HUES64 (cell line): ENCODE results near the gene RPS10.
"Not testable (repeated sequence)": the region's sequence is repeated elsewhere in the genome, so short reads cannot be mapped to it uniquely, and the experiment has no call there.

Experiments
- H3K27ac ChIP-seq: 2 replicates; pipeline ENCODE4 v1.7.0; 2013; ENCODE audit warnings: low read depth, low read length, inconsistent platforms
- H3K27me3 ChIP-seq: 2 replicates; pipeline ENCODE4 v1.6.1; 2013; ENCODE audit warnings: mild to moderate bottlenecking, low read length; ENCODE audit not compliant: insufficient read depth
- H3K36me3 ChIP-seq: 2 replicates; pipeline ENCODE4 v1.6.1; 2013; ENCODE audit warnings: mild to moderate bottlenecking, low read length; ENCODE audit not compliant: insufficient read depth
- H3K4me1 ChIP-seq: 2 replicates; pipeline ENCODE4 v1.6.1; 2013; ENCODE audit warnings: mild to moderate bottlenecking, low read length, moderate library complexity; ENCODE audit not compliant: insufficient read depth
- H3K4me3 ChIP-seq: 2 replicates; pipeline ENCODE4 v1.5.1; 2013; ENCODE audit warnings: mild to moderate bottlenecking, low read length, moderate library complexity
- H3K9ac ChIP-seq: 2 replicates; pipeline ENCODE4 v1.6.1; 2013; ENCODE audit warnings: mild to moderate bottlenecking, low read depth, low read length
- H3K9me3 ChIP-seq: 2 replicates; pipeline ENCODE4 v1.6.1; 2013; ENCODE audit warnings: low read depth, low read length; ENCODE audit not compliant: insufficient read depth
- WGBS: fragments of 150-250, 120-280 bp; methylation state at CpG from one replicate; pipeline ENCODE4 v1.1.7; 2013; ENCODE audit warnings: missing lambda C conversion rate; 5-methylcytosine and 5-hydroxymethylcytosine counted together

Gene RPS10

DNA sequence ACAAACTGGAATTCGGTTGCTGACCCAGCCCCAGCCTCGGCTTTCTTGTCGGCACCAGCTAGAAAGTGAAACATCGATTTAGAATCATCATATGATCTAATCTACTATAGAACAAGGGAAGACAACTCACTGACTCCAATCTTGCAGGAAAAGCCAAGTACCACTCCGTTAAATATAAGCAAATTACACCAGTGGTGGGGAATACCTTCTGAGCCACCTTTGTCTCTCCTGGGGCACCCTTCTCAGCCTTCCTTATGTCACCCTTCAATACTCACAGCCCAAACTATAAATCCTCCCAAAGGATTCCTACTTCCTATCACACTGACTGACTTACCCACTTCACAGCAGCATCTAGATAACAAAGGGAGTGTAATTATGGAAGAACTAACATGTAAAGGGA, 7.5 kb downstream of the RPS10 start:
- Histone ChIP-seq H3K4me1 (no peaks in the 10 kb centered on the region), H3K27ac (no peak overlapping the region), H3K9ac (no peak overlapping the region), H3K27me3 (no peaks in the 10 kb centered on the region), H3K9me3 (no peaks in the 10 kb centered on the region), H3K4me3 (no peak overlapping the region), H3K36me3 (peaks cover 77% of the 10 kb centered on the region)
- WGBS = 97% methylated on average over 5 of the region's 5 CpGs

DNA sequence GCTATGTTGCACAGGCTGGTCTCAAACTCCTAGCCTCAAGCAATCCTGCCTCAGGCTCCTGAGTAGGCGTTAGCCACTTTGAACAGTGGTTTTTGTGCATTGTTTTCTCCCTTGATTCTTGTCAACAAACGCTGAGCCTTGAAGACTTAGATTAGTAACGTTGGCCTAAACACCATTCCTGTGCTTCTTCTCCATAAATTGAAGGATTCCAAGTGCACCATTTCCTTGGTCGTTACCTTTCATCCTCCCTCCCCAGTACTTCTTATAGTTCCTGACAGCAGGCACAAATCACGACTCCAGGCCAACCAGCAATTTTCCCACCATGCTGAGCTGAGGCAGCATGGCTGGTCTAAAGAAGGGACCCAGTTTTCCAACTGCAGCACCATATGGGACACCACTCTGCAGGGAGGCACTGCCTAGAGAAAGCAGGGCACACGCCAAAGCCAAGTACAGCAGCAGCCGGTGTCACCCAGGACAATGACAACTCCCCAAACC, 8.9 kb downstream of the RPS10 start:
- Histone ChIP-seq H3K4me1 (no peaks in the 10 kb centered on the region), H3K27me3 (no peaks in the 10 kb centered on the region), H3K9ac (no peak overlapping the region), H3K4me3 (no peak overlapping the region), H3K9me3 (no peaks in the 10 kb centered on the region), H3K27ac (no peak overlapping the region), H3K36me3 (peaks cover 72% of the 10 kb centered on the region)
- WGBS = 93% methylated on average over 7 of the region's 7 CpGs

DNA sequence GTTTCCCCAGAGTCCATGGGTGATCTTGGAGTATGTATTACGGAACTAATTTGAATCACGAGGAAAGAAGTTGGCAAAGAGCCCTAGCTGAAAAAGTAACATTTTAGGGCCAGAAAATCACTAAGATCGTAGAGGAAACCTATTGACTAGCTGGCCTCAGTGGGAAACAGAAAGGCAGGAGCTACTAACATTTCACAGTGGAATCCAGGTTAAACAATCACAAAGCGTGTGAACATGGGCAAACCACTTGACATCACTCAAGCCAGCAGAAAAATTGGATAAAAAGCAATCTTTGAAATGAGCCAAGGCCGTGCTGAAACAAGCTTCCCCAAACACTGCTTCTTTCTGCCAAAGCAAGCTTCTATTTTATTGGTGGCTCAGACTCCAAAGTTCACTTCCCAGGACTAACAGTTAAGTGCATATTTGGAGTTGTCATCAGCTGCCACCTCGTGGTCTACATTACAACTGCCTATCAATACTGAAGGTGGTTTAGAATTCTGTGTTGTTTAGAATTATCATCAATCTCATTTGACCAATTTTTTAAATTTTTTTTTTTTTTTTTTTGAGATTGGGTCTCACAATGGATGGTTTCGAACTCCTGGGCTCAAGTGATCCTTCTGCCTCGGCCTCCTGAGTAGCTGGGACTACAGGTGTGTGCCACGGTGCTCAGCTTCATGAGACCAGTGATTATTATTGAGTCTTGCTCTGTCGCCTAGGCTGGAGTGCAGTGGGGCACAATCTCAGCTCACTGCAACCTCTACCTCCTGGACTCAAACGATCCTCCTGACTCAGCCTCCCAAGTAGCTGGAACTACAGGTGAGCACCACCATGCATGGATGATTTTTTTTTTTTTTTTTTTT, 10.6 kb downstream of the RPS10 start:
- Histone ChIP-seq H3K27ac (no peak overlapping the region; the same call in 1 of the 2 replicates), H3K9ac (no peak overlapping the region), H3K4me3 (no peak overlapping the region), H3K4me1 (no peaks in the 10 kb centered on the region), H3K27me3 (no peaks in the 10 kb centered on the region), H3K36me3 (peaks cover 59% of the 10 kb centered on the region), H3K9me3 (no peaks in the 10 kb centered on the region)
- WGBS = 92% methylated on average over 10 of the region's 11 CpGs

DNA sequence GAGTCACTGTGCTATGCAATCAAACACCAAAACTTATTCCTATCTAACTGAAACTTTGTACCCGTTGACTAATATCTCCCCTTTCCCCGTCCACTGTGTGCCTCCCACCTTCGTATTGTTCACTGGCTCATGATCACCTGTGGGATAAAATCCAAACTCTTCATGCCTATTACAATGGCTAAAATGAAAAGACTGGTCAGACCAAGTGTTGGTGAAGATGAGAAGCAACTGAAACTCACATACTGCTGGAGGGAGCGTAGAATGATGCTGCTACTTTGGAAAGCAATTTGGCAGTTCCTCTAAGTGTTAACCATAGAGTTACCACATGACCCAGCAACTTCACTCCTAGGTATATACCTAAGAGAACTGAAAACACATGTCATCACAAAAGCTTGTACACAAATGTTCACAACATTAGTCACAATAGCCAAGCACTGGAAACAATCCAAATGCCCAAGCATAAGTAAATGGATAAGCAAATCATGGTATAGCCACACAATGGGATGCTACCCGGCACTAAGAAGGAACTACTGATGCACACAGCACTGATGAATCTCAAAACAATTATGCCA, 13.1 kb downstream of the RPS10 start:
- WGBS = 98% methylated on average over 5 of the region's 5 CpGs
- Histone ChIP-seq H3K36me3 (peaks cover 34% of the 10 kb centered on the region), H3K4me3 (no peak overlapping the region), H3K27ac (no peak overlapping the region), H3K9me3 (no peaks in the 10 kb centered on the region), H3K27me3 (no peaks in the 10 kb centered on the region), H3K4me1 (no peaks in the 10 kb centered on the region), H3K9ac (no peak overlapping the region)

DNA sequence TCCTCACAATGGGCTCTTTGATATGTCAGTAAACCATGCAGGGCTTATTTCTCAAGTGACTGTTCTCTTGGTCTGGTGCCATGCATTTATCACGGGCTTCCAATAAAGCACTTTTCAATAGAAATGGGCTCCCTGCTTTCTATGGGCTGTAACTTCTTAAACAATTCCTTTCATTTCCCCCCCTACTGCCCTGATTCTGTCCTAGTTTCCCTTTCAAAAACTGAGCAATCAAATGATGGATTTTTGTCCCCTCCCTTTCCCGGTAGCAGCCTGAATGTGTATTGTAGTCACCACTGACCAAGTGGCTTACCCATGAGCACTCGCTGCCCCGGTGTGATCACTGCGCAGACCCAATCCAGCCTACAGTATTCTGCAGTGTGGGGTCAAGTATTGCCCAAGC, 13.9 kb downstream of the RPS10 start:
- Histone ChIP-seq H3K27ac (no peak overlapping the region), H3K9me3 (no peaks in the 10 kb centered on the region), H3K9ac (no peak overlapping the region), H3K27me3 (no peaks in the 10 kb centered on the region), H3K36me3 (peaks cover 27% of the 10 kb centered on the region), H3K4me3 (no peak overlapping the region), H3K4me1 (no peaks in the 10 kb centered on the region)
- 94% methylated on average over 5 of the region's 5 CpGs for WGBS

DNA sequence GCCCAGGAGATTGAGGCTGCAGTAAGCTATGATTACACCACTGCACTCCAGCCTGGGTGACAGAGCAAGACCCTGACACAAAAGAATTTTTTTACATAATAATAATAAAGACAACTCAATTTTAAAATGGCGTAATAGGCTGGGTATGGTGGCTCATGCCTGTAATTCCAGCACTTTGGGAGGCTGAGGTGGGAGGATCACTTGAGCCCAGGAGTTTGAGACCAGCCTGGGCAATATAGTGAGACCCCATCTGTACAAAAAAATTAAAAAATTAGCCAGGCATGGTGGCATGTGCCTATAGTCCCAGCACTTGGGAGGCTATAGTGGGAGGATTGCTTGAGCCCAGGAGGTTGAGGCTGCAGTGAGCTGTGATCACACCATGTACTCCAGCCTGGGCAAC, 18.0 kb downstream of the RPS10 start:
- not testable (repeated sequence) for H3K9me3 ChIP-seq, H3K27ac ChIP-seq, H3K4me3 ChIP-seq, H3K9ac ChIP-seq, H3K27me3 ChIP-seq, H3K4me1 ChIP-seq
- peaks cover 12% of the 10 kb centered on the region; the same call in 1 of the 2 replicates for H3K36me3 ChIP-seq
- WGBS = 92% methylated on average over 1 of the region's 1 CpG

DNA sequence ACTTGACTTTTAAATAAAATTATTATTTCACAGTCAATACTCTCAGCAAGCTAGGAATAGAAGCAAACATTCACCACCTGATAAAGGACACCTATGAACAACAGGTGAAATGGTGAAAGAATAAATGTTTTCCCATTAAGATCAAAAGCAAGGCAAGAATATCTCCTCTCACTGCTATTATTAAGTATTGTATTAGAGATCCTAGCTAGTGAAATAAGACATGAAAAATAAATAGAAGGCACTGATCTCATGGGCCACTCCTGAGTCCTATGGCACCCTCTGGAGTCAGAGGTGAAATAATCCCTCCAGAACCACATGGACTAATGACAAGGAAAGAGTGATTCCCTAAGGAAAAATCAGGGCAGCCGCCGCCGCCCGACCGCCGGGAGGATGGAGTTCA, 29.4 kb downstream of the RPS10 start:
- no peak overlapping the region for H3K9ac ChIP-seq
- H3K4me1 ChIP-seq = no peaks in the 10 kb centered on the region
- no peaks in the 10 kb centered on the region for H3K36me3 ChIP-seq
- H3K4me3 ChIP-seq = no peak overlapping the region
- peaks cover 11% of the 10 kb centered on the region for H3K9me3 ChIP-seq
- 98% methylated on average over 6 of the region's 6 CpGs for WGBS
- H3K27ac ChIP-seq = no peak overlapping the region
- H3K27me3 ChIP-seq = no peaks in the 10 kb centered on the region

DNA sequence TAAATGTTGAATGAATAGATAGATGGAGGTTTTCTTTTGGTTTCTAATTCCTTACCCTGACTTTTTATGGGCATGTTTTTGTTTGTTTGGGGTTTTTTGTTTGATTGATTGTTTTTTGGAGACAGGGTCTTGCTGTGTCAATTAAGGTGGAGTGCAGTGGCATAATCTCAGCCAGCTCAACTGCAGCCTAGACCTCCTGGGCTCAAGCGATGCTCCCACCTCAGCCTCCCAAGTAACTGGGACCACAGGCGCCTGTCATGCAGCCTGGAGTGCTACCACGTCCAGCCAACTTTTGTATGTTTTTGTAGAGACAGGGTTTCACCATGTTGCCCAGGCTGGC, 31.9 kb downstream of the RPS10 start:
- Histone ChIP-seq H3K9me3 (peaks cover 11% of the 10 kb centered on the region), H3K36me3 (no peaks in the 10 kb centered on the region), H3K9ac (no peak overlapping the region), H3K4me1 (peaks cover 11% of the 10 kb centered on the region; the same call in 1 of the 2 replicates), H3K27me3 (no peaks in the 10 kb centered on the region), H3K4me3 (no peak overlapping the region), H3K27ac (no peak overlapping the region)
- WGBS = 94% methylated on average over 3 of the region's 3 CpGs

DNA sequence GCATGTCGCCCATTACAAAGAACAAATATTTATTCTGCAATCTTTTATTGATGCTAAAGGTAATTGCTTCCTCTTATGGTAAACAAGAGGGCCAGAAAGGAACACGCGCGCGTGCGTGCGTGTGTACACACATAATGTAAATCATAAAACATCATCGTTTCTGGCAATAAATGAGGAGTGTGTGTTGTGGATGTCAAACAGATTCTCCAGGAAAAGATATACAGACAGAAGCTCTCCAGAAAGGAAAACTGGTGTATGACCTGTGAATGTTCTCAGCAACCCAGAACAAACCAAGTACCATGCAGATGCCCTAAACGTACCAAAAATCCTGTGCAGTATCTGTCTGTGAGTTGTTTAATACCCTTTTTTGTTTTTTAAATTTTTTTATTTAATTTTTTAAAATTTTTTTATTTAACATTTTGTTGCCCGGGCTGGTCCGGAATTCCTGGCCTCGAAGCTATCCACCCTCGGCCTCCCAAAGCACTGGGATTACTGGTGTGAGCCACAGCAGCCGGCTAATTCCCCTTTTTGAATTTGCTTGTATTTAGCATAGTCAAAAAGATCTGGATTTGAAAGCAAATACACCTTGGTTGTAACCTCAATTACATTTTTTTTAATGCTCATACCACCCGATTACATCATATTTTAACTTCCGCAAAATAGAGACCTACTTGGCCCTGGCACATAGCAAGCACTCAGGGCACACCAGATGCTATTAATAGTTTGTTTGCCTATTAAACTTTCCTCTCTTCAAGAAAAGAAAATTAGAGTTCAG, 32.5 kb downstream of the RPS10 start:
- H3K27me3 ChIP-seq = no peaks in the 10 kb centered on the region
- H3K27ac ChIP-seq = no peak overlapping the region
- peaks cover 11% of the 10 kb centered on the region for H3K9me3 ChIP-seq
- H3K4me1 ChIP-seq = peaks cover 11% of the 10 kb centered on the region; the same call in 1 of the 2 replicates
- H3K4me3 ChIP-seq = peak overlapping the region; percentile 74
- H3K9ac ChIP-seq = peak overlapping the region; percentile 50
- H3K36me3 ChIP-seq = no peaks in the 10 kb centered on the region
- WGBS = 93% methylated on average over 11 of the region's 16 CpGs

DNA sequence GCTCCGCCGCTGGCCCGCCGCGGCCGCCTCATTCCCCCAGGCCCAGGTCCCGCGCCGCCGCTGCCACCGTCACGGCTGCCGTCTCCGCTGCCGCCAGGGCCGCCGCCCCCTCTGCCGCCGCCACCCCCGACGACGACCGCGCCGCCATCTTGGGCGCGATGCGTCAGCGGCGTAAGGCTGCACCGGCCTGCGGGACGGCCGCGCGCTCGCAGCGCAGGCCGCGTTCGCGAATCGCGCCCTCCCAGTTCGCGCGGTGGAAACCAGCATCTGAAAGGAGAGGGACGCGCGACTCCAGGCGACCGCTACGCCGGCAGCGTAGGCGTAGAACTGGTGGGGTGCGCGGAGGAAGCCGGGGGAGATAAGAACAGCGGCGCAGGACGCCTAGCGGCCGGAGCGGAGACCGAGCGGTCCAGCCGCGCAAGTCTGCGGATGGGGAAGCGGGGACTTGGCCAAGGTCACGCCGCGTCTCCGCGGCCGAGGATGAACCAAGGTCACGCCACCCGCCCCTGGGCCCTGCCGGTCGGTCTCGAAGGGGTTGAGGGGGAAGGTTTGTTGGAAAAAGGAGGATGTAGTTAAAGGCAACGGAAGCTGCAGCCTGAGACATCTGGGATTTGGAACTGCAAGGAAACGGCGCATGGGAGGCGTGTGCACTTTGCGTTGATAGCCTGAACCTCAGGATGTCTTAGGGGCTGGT, 33.2 kb downstream of the RPS10 start, which contains the start of gene NUDT3:
TSS of gene NUDT3 (minus strand) at position 173 of the 694 bp plus-strand sequence. CDS start 307 bp downstream, outside the sequence.
- Histone ChIP-seq H3K4me1 (peaks cover 11% of the 10 kb centered on the region; the same call in 1 of the 2 replicates), H3K27ac (peak within 1 kb of the TSS; percentile 63), H3K4me3 (peak within 1 kb of the TSS; percentile 74), H3K9me3 (peaks cover 11% of the 10 kb centered on the region), H3K9ac (peak within 1 kb of the TSS; percentile 81), H3K36me3 (no peaks in the 10 kb centered on the region), H3K27me3 (no peaks in the 10 kb centered on the region)
- WGBS = 3% methylated on average over 87 of the region's 87 CpGs
